H1 (cell line): ENCODE data around the gene SAA1. TPM values are rescaled to one million over a fixed set of nuclear protein-coding genes. Genes with fewer than 3 reads are reported as not detected.

Source experiments
- CHD7 ChIP-seq: fragments of 300-600 bp; sonication (generic); IDR thresholded peaks from 2 replicates; pipeline ENCODE4 v1.7.1; 2012; ENCODE audit warnings: low read length, moderate library complexity, mild to moderate bottlenecking, inconsistent platforms; ENCODE audit not compliant: insufficient replicate concordance
- CTCF ChIP-seq, 3 experiments: IDR thresholded peaks; 1 replicate in 2 of 3; 2 replicates in 1 of 3; pipeline versions ENCODE4 v1.5.1 to v1.6.1; 2011; ENCODE audit warnings: low read length in 3 of 3, mild to moderate bottlenecking in 3 of 3, inconsistent platforms in 2 of 3, low read depth in 1 of 3, moderate library complexity in 1 of 3; ENCODE audit not compliant: insufficient read depth in 1 of 3; ENCODE audit errors: control extremely low read depth in 1 of 3
- polyA plus RNA-seq, 7 experiments: library from polyadenylated mRNA; depleted of rRNA in 3 of 7; stranded (reverse) in 5 of 7; unstranded in 2 of 7; fragments of >200 nt in 5 of 7; fragments of 200-250 nt in 2 of 7; gene quantifications; 1 replicate in 5 of 7; 2 replicates in 1 of 7; 4 replicates in 1 of 7; pipeline versions ENCODE4 v1.2.1 to v1.2.3, GENCODE V29; 2011 to 2013; ENCODE audit warnings: missing spikeins in 2 of 7, mixed read lengths in 2 of 7
- total RNA-seq: library from RNA; stranded (reverse); fragmentation: NEBNext Ultra II Directional; extraction: Animal tissue kit (Norgen Biotek cat#: 25700); gene quantifications from 2 replicates; pipeline ENCODE4 v1.2.1, GENCODE V29; 2021

The SAA1 gene
- total and polyA plus RNA-seq, 2 of the 8 experiments (the other 6 are each of a cell fraction or from before 2014, with no cell fraction given), result 0.41 TPM; not detected in 1

GRCh38 chr11:18299721-18300120 is 33.7 kb downstream of the SAA1 start (continued):
- TF ChIP-seq CTCF (IDR thresholded peaks at IDR 0.05; ENCODE audit: control extremely low read depth in 1 of 3, insufficient read depth in 1 of 3, low read depth in 1 of 3, low read length in 3 of 3) (no peak), CHD7 (no peak)
- TF ChIP-seq, all 59 proteins: peak for 0
